Head of caudate nucleus (tissue), 42 donors: ENCODE measurements around the gene FAS.

Experiments
- DNase-seq, 42 donors: peaks; one replicate each; pipeline versions ENCODE4 v3.0.0 to v3.0.0-alpha.2; 2020 to 2021; ENCODE audit warnings: mixed read lengths in 7 of 42
- intact Hi-C: fragments of 100-400 bp; cut with DNase I; formaldehyde crosslinking; loops from one replicate; pipeline ENCODE4 v1.15.0; 2022

FAS gene

DNA sequence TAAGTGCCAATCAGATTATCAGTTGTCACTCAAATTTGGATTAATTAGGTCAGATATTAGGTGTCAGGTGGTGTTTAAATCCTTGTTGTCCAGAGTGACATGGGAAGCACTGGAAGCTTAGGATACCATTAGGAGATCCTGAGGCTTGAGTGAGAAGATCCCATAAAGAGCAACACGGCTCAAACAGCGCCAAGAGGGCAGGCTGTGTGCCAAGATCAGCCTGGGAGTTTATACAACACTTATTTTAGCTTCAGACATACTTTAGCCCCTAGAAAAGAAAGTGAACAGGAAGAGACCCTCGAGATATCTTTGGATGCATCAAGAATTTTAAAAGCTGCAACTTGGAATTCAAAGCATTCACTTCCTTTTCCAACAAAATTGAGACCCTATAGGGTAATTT is 23.8 kb upstream of the FAS start:
- no peak for DNase-seq
- intact Hi-C loops: no loop called here

DNA sequence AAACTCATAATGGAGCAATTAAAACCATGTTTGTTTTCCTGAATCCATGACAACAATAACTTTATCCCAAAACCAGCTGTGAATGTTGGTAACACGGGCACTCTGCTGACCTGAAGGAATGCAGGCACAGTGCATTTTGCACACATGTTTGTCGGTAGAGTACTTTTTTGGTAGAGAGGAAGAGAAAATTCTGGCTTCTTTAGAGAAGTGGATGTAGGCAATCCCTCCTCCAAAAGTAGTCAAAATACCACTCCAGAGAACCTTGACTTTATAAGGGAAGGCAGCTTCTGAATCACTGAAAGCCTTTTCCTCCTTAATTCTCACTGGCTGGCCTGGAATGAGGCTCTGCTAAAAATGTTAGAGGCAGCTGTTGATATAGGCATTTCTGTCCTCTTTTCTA is 22.2 kb upstream of the FAS start:
- no peak for DNase-seq
- intact Hi-C loops: no loop called here

DNA sequence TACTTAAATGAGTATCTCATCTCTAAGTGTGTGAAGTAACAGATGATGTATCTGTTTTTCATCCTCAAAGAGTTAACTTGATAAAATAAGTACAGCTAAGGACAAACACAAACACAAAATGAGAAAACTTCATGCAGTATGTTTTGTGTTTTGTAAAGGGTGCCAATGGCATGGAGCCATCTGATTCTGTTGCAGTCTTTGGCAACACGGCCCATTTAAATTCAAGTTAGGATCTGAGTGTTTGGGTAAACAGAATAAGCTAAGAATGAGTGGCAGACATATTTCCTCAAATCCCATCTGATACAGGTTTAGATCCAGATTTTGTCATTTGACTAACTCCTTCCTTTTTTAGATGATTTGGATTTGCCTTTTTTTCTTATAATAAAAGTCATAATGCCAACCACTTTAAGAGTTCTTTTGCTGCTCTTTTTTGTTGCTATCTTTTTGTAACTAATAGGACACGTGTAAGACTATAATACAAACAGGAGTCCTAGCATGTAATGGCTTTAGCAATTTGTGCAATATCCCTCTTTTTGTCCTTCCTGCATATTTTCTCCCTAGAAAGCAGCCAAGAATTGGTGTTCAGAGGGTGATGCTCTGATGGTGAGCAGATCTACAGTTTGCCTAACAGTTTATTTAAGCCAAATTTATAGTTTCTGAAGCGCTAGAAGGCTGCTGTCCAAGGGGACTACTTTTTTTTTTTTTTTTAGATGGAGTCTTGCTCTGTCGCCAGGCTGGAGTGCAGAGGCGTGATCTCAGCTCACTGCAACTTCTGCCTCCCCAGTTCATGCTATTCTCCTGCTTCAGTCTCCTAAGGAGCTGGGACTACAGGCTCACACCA is 19.2 kb upstream of the FAS start:
- intact Hi-C loops: no loop called here
- no peak for DNase-seq

DNA sequence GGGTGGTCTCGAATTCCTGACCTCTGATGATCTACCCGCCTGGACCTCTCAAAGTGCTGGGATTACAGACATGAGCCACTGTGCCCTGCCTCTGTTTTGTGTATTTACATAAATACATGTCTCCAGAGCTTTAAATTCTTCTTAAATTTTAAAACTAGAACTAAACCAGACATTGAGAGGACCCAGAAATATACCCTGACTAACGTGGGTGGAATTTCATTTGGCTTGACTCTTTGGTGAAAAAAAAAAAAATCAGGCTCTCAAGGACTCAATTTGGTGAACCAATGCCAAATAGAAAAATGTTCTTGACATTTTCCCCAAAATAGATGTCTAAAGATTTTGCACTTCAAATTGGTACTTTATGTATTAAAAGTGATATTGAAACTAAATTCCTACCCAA is 16.6 kb upstream of the FAS start:
- no peak for DNase-seq
- intact Hi-C loops: no loop called here

DNA sequence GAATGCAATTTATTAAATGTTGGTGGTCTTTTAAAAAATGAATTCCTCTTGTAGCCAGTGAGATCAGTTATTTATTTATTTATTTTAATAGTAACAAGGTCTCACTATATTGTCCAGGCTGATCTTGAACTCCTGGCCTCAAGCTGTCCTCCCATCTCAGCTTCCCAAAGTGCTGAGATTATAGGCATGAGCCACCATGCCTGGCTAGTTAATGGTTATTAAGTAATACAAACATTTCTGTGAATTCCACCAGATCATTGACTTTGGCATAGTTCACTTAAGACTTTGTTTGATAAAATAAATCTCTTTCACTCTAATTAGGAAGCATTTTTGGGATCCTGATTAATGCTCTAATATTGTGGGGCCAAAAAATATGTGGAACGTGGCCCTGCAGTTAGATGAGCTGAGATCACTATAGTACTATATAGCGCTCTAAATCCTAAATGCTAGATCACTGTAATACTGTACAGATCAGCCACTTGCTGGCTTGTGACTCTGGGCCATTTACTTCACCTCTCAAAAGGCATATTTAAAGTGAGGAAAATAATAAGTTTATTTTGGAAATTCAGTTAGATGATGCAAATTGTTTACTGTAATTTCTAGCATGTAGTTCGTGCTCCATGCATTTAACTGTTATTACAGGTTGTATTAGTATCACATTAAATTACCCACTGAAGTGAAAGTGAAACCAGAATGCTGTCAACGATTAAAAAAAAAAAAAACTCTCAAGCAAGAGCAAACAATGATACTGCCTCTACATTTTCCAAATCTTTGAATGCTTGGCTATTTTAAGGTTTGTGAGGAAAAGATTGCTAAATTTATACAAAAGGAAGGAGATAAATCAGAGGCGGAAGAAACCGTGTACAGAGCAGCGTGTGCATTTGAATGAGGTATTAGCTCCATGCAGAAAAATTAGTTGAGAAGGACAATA is 15.9 kb upstream of the FAS start:
- intact Hi-C loops: no loop called here

GRCh38 chr10:88975377-88975720 is 15.2 kb upstream of the FAS start:
- DNase-seq: no peak
- intact Hi-C loops: no loop called here

More for the DNA sequence above, 15.9 kb upstream of the FAS start:
- DNase-seq: no peak

GRCh38 chr10:88978463-88978862 is 12.1 kb upstream of the FAS start:
- DNase-seq: no peak
- intact Hi-C loops: no loop called here

DNA sequence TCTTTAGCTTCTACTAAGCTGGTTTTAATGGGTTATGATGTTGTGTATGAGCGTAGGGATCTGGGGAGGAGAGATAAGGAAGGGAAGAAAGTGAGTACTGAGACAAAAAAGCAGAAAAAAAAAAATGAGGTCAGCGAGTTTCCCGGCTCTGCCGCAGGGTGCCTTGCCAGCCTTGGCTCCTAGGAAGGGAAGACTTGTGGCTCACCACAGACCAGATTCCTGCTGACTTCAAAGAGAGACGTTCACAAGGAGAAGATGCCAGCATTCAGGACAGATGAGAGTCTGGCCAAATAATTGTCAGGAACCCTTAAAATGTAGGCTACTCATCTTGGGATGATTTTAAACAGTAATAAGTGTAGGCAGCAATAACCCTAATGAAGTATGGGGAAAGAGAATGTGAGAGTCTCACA is 11.4 kb upstream of the FAS start:
- intact Hi-C loops: no loop called here
- peak in 12 of 42 donors; percentile 14 to 59 (median 22) for DNase-seq

DNA sequence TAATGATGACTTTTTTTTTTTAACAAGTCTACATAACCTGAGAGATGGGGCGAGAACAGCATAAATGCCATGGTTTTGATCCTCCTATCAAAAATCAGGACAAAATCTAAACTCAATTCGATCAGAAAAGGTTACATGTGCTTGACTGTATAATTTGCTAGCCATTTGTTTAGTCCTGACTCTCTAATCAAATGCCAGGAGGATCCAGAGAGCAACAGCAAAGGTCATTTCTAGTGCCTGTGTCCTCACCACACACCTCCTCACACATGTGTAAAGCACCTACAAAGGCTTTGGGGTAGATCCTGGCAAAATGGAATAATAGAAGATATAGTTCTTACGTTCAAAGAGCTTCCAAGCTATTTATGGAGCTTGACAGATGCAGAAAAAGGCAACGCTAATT is 11.0 kb upstream of the FAS start:
- no peak for DNase-seq
- intact Hi-C loops: no loop called here

- DNase-seq: no peak
- intact Hi-C loops: no loop called here
These were observed 10.4 kb upstream of the FAS start for GRCh38 chr10:88980247-88980646.

DNA sequence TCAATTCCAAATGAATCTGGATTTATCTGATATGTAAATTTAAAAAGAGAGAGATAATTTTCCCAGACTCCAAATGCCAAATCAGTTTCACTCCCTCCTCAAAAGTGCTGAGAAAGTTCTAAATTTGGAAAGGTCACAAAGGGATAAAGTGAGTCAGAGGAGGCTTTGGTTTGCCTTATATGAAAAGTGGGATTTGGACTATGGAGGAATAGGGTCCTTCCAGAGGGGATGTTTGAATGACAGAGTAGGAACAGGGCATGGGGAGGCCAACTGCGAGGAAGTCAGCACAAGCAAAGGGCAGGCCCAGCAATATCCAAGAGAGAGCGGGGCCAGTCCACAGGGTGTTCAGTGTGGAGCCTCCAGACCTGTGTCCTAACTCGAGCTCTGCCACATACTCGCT is 9.8 kb upstream of the FAS start:
- intact Hi-C loops: no loop called here

DNA sequence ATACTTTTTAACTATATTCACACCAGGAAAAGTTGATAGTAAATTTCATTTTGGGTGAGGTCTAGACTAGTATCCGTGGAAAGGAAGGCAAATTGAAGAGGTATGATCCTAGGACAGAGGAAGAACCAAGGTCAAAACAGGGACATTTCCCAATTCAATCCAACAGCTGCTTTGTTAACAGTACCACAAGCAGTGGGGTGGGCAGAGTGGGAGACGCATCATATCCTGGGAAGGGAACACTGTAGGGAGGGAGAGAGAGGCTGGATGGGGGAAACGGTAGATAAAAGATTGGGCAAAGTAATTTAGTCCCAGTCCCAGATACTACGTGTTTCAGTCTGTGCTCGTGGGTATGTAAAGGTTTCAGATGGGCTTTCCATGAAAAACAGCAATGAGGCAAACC is 9.2 kb upstream of the FAS start:
- intact Hi-C loops: no loop called here
- no peak for DNase-seq

More for the DNA sequence above, 9.8 kb upstream of the FAS start:
- no peak for DNase-seq

GRCh38 chr10:88982366-88982765 is 8.2 kb upstream of the FAS start:
- DNase-seq: no peak
- intact Hi-C loops: no loop called here

- no peak for DNase-seq
- intact Hi-C loops: no loop called here
These were observed 7.4 kb upstream of the FAS start for GRCh38 chr10:88983206-88983605.

DNA sequence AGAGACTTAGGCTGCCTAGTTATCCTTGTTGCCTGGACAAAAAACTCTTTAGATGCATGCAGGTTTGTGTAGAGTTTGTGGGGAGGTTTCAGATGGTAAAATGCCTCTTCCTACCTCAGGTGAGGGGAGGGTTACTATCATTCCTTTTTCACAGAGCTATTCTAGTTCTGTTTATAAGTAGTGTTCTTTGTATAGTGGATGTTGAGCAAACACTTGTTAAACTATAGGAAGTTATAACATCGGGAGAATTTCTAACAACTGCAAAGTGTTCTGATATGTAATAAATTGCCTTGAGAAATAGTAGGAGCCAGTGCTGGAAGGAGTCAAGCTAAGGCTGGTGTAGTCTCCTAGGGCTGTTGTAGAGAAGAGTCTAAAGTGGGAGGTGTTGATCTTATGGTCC is 6.7 kb upstream of the FAS start:
- no peak for DNase-seq
- intact Hi-C loops: no loop called here

- DNase-seq: no peak
- intact Hi-C loops: no loop called here
These were observed 6.1 kb upstream of the FAS start for GRCh38 chr10:88984525-88984924.

DNA sequence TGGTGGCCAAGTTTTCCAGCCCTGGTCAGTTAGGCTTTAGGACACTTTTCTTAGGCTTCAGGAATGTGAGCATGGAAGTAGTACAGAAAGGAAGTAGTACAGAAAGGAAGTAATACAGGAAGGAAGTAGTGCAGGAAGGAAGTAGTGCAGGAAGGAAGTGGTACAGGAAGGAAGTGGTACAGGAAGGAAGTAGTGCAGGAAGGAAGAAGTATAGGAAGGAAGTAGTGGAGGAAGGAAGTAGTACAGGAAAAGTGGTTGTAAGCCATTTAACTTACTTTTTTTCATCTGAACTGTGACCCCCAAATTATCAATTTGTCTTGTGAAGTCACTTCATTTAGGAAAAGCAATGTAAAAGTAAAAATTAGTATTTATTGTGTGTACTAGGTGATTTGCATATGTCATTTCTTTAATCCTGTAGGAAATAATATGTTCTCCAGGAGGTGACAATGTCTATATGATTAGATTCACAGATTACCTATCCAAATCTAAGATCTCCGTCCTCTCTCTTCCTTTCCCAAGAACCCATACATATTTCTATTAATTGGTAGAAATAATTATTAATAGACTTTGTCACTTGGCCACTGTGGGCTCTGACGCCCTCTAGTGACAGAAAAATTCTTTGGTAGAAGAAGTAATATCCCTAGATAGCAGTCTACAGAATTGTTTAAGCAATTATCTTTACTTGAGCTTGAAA is 3.9 kb upstream of the FAS start:
- intact Hi-C loops: loop anchor here (5.0 kb wide), 1 partner anchor 49 kb away; no protein-coding TSS in a partner anchor
- peak in 26 of 42 donors; percentile 14 to 75 (median 37) for DNase-seq

GRCh38 chr10:88987243-88987725 is 3.3 kb upstream of the FAS start:
- intact Hi-C loops: loop anchor here (5.0 kb wide), 1 partner anchor 50 kb away; no protein-coding TSS in a partner anchor
- DNase-seq: no peak

GRCh38 chr10:88987840-88988239 is 2.8 kb upstream of the FAS start:
- no peak for DNase-seq

More at GRCh38 chr10:88987840-88988239, 2.8 kb upstream of the FAS start:
- intact Hi-C loops: loop anchor here (5.0 kb wide), 1 partner anchor 51 kb away; no protein-coding TSS in a partner anchor
